HL-60 (cell line): ENCODE measurements around the gene GRB7.

Experiments used
- DNase-seq, 2 experiments: peaks; one replicate each; pipeline ENCODE4 v3.0.0-alpha.2; 2010 to 2020; ENCODE audit warnings: low read depth in 1 of 2, low spot score in 1 of 2
- H3K27ac ChIP-seq: fragments of 250-450 bp; sonication (Bioruptor Pico); replicated peaks from 2 replicates; pipeline ENCODE4 v1.5.1; 2020; ENCODE audit warnings: mild to moderate bottlenecking, moderate library complexity
- H3K27me3 ChIP-seq: fragments of 250-450 bp; sonication (Bioruptor Pico); 2 replicates; pipeline ENCODE4 v1.5.1; 2021; ENCODE audit warnings: mild to moderate bottlenecking, moderate library complexity; ENCODE audit not compliant: insufficient read depth, poor library complexity, severe bottlenecking
- H3K4me3 ChIP-seq: replicated peaks from 2 replicates; pipeline ENCODE4 v1.5.1; 2011; ENCODE audit warnings: mild to moderate bottlenecking, control low read depth, low read length; ENCODE audit not compliant: insufficient read depth
- CTCF ChIP-seq: IDR thresholded peaks from one replicate; pipeline ENCODE4 v1.5.1; 2011; ENCODE audit warnings: low read length, control low read depth, inconsistent platforms; ENCODE audit not compliant: insufficient read depth
- GABPA ChIP-seq: IDR thresholded peaks from 2 replicates; pipeline ENCODE4 v1.6.1; 2012; ENCODE audit warnings: low read depth
- POLR2AphosphoS5 ChIP-seq: IDR thresholded peaks from 2 replicates; pipeline ENCODE4 v1.6.1; 2012; ENCODE audit warnings: low read depth
- REST ChIP-seq: IDR thresholded peaks from 2 replicates; pipeline ENCODE4 v1.6.1; 2012; ENCODE audit warnings: low read depth; ENCODE audit not compliant: insufficient replicate concordance
- SPI1 ChIP-seq: IDR thresholded peaks from 2 replicates; pipeline ENCODE4 v1.6.1; 2012; ENCODE audit warnings: low read depth, mild to moderate bottlenecking, borderline replicate concordance

The GRB7 gene

GRCh38 chr17:39772987-39773934, 35.5 kb downstream of the GRB7 start:
- TF ChIP-seq SPI1 (no peak), POLR2AphosphoS5 (no peak), CTCF (no peak), REST (no peak), GABPA (no peak)
- Histone ChIP-seq H3K4me3 (no peak overlapping the region), H3K27ac (no peak overlapping the region), H3K27me3 (no peaks in the 10 kb centered on the region)
- DNase-seq, result no peak

- Histone ChIP-seq H3K27me3 (no peaks in the 10 kb centered on the region), H3K4me3 (no peak overlapping the region), H3K27ac (no peak overlapping the region)
- no peak for TF ChIP-seq POLR2AphosphoS5
- TF ChIP-seq SPI1, result no peak
- no peak for TF ChIP-seq CTCF
- TF ChIP-seq REST, result no peak
- TF ChIP-seq GABPA, result no peak
- DNase-seq, result no peak
These were observed 36.3 kb downstream of the GRB7 start for GRCh38 chr17:39774047-39774446.

- DNase-seq, result no peak
- H3K27ac ChIP-seq, result no peak overlapping the region
- no peaks in the 10 kb centered on the region for H3K27me3 ChIP-seq
- no peak for TF ChIP-seq GABPA
- TF ChIP-seq SPI1, result no peak
- no peak for TF ChIP-seq CTCF
- no peak for TF ChIP-seq POLR2AphosphoS5
- H3K4me3 ChIP-seq, result no peak overlapping the region
These were observed 37.3 kb downstream of the GRB7 start for GRCh38 chr17:39775031-39775430.

GRCh38 chr17:39776252-39776651, 38.5 kb downstream of the GRB7 start:
- no peak overlapping the region for H3K4me3 ChIP-seq
- TF ChIP-seq SPI1, result no peak
- no peak for TF ChIP-seq REST
- TF ChIP-seq POLR2AphosphoS5, result no peak
- TF ChIP-seq GABPA, result no peak
- TF ChIP-seq CTCF, result no peak
- no peak for DNase-seq
- no peaks in the 10 kb centered on the region for H3K27me3 ChIP-seq
- H3K27ac ChIP-seq, result no peak overlapping the region
